Lower leg skin (tissue), 4 donors: ENCODE measurements around the gene NSUN3. TPM values are rescaled to one million over a fixed set of nuclear protein-coding genes. Genes with fewer than 3 reads are reported as not detected.

ENCODE experiments used
- DNase-seq, 2 donors: peaks; one replicate each; pipeline ENCODE4 v3.0.0-alpha.2; 2019; ENCODE audit warnings: low spot score in 2 of 2
- H3K4me3 ChIP-seq: fragments of 200-600 bp; sonication (generic); 2 replicates; pipeline ENCODE4 v1.5.1; 2017; ENCODE audit warnings: mild to moderate bottlenecking, low read depth; ENCODE audit not compliant: poor library complexity, severe bottlenecking
- CTCF ChIP-seq, 3 donors: fragments of 450-650 bp; IDR thresholded peaks; one replicate each; pipeline ENCODE4 v1.5.1; 2016; ENCODE audit warnings: antibody characterized with exemption in 3 of 3, mild to moderate bottlenecking in 3 of 3, moderate library complexity in 2 of 3
- POLR2A ChIP-seq, 2 donors: fragments of 450-650 bp; IDR thresholded peaks; one replicate each; pipeline ENCODE4 v1.6.1; 2016 to 2017; ENCODE audit warnings: antibody characterized with exemption in 2 of 2, mild to moderate bottlenecking in 1 of 2, moderate library complexity in 1 of 2
- WGBS, 2 donors: methylation state at CpG; one replicate each; pipeline ENCODE4 v1.1.5; 2018; 5-methylcytosine and 5-hydroxymethylcytosine counted together
- intact Hi-C: fragments of 100-400 bp; cut with DNase I; formaldehyde crosslinking; loops from one replicate; pipeline ENCODE4 v1.15.0; 2023; ENCODE audit warnings: low total_unique reads
- total RNA-seq, 4 donors: library from RNA; depleted of rRNA; stranded (reverse); fragments of >200 nt; gene quantifications; one replicate each; pipeline ENCODE4 v1.1.0, GENCODE V29; 2016

The NSUN3 gene
- total RNA-seq, 4 donors from 2014 or later = 5.1 to 14.1 (median 8.6) TPM

DNA sequence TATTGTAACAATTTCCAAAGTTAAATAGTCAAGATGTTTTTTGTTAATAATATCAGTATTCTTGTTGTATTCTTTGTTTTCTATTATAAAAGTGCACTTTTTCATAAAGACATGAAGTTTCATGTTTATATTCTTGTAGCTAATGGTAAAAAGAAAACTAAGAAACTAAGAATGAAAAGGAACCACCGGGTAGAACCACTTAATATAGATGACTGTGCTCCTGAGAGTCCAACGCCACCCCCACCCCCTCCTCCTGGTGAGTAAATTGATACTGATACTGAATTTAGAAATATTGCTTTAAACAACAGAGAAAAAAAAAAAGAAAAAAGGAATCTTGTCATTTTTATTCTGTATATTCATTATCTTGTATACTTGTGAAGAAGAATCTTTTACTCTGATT lies 13.6 kb upstream of the NSUN3 start:
- WGBS, 2 donors = 91 to 93% methylated on average over 2 of the region's 2 CpGs
- no peak for DNase-seq
- H3K4me3 ChIP-seq = no peak overlapping the region
- intact Hi-C loops = no loop called here
- TF ChIP-seq POLR2A (IDR thresholded peaks at IDR 0.05) (no peak), CTCF (IDR thresholded peaks at IDR 0.05) (no peak)

GRCh38 chr3:94050546-94050945 lies 12.3 kb upstream of the NSUN3 start:
- H3K4me3 ChIP-seq = no peak overlapping the region
- intact Hi-C loops = no loop called here
- no peak for DNase-seq
- TF ChIP-seq CTCF (IDR thresholded peaks at IDR 0.05) = no peak

- TF ChIP-seq CTCF (IDR thresholded peaks at IDR 0.05) = no peak
- no peak for TF ChIP-seq POLR2A (IDR thresholded peaks at IDR 0.05)
- intact Hi-C loops = no loop called here
- DNase-seq = no peak
Measured at GRCh38 chr3:94061297-94061696, 1.6 kb upstream of the NSUN3 start.

GRCh38 chr3:94063496-94064119 lies 747 bp downstream of the NSUN3 start:
- H3K4me3 ChIP-seq = peak overlapping the region; percentile 77
- TF ChIP-seq POLR2A (IDR thresholded peaks at IDR 0.05) (no peak), CTCF (IDR thresholded peaks at IDR 0.05) (no peak)
- intact Hi-C loops = no loop called here
- no peak for DNase-seq
- WGBS, 2 donors = 41 to 42% methylated on average over 17 of the region's 17 CpGs

More at GRCh38 chr3:94061297-94061696, 1.6 kb upstream of the NSUN3 start:
- WGBS, 2 donors = 95 to 97% methylated on average over 13 of the region's 13 CpGs
- H3K4me3 ChIP-seq = no peak overlapping the region

DNA sequence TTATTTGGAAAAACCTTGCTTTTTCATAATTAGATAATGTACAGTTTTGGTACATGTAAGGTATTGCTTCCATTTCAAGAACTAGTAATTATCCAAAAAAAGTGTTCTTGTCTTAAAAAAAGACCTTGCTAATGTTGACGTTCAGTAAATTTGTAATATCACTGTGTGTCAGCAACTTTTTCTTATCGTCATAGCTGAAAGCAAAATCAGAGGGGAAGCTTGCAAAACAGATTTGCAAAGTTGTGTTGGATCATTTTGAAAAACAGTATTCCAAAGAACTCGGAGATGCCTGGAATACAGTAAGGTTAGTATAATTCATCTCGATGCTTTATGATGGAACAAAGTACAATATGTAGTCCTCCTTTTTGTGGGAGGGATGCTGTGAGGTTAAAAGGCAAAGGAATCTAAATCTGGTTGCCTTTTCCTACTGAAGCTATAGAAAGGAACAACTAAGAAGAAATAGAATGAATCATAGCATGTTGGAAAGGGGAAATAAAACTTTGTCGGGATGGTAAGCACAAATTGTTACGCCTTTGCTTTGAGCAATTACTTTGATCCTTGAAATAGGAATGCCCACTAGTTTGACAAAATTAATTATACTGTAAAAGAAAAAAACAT lies 1.5 kb downstream of the NSUN3 start:
- 70 to 74% methylated on average over 6 of the region's 6 CpGs for WGBS, 2 donors

More for the DNA sequence above, 1.5 kb downstream of the NSUN3 start:
- no peak for DNase-seq
- intact Hi-C loops = no loop called here
- no peak overlapping the region for H3K4me3 ChIP-seq
- TF ChIP-seq POLR2A (IDR thresholded peaks at IDR 0.05) = no peak
- no peak for TF ChIP-seq CTCF (IDR thresholded peaks at IDR 0.05)
